ENCODE data around the gene RTN4RL1.
"Not testable (repeated sequence)": the region's sequence is repeated elsewhere in the genome, so short reads cannot be mapped to it uniquely, and the experiment has no call there.

Gene RTN4RL1

DNA sequence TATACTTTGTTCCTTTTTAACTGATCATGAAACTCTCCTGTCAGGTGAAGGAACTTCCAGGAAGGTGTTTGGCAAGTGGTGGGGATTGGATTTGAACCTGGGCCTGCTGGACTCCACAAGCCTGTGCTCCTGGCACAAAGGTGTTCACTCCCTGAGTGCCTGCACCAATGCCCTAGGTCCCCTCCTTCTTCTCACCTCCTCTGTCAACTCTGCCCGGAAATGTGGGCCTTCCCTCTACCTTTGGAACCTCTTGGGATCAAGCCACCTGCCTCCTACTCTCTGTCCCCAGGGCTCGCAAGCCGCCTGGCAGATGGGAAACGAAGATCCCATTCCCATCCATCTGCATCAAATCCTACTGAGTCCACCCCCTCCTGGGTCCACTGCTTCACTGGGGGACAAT, 40.0 kb downstream of the RTN4RL1 start:
- Histone ChIP-seq H3K4me2 (0 out of 22 replicates have a peak overlapping the region, but pooled peaks of 1 of the 11 experiments have one; percentile 12), H3K27ac (no peak overlapping the region), H3K9me3 (replicated peaks in 1 of 11) (no peaks in the 10 kb centered on the region), H3K4me3 (no peak overlapping the region), H3K4me1 (peaks cover 12 to 61% (median 52%) of the 10 kb centered on the region in 10 experiments; a peak in 19 of 20 replicates), H3K27me3 (no peaks in the 10 kb centered on the region), H3K36me3 (no peaks in the 10 kb centered on the region), H4K20me1 (peaks cover 0 to 42% (median 0%) of the 10 kb centered on the region in 11 experiments; a peak in 4 of 22 replicates), H3K9ac (no peak overlapping the region)
- no peak for TF ChIP-seq Cebpa-rat (IDR thresholded peaks at IDR 0.05)

DNA sequence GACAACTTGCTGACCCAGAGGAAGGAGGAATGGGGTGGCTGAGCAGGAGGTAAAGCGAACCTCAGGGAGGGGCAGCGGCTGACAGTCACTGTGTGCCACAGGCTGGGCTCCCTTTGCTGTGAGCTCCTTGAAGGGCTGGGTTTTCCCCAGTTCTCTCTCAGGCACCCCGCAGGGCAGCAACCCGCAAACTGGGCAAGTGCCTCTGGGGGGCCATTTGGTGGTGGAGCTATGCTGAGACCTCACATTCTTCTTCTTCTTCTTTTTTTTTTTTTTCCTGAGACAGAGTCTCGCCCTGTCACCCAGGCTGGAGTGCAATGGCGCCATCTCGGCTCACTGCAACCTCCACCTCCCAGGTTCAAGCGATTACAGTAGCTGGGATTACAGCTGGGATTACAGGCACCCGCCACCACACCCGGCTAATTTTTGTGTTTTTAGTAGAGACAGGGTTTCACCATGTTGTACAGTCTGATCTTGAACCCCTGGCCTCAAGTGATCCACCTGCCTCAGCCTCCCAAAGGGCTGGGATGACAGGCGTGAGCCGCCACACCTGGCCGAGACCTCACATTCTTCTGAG, 42.3 kb downstream of the RTN4RL1 start:
- Histone ChIP-seq H3K4me2 (peak overlapping the region in 7 of 11 experiments; percentile 12 to 83 (median 81); a peak in 8 of 22 replicates), H4K20me1 (peaks cover 0 to 40% (median 5%) of the 10 kb centered on the region in 11 experiments; a peak in 6 of 22 replicates), H3K27me3 (peaks cover 0 to 15% (median 5%) of the 10 kb centered on the region in 11 experiments; a peak in 17 of 22 replicates), H3K4me1 (peaks cover 16 to 83% (median 70%) of the 10 kb centered on the region in 10 experiments; a peak in 19 of 20 replicates)
- H3K9ac ChIP-seq; H3K9me3 ChIP-seq (replicated peaks in 1 of 11); H3K27ac ChIP-seq; H3K4me3 ChIP-seq; H3K36me3 ChIP-seq: not testable (repeated sequence)

GRCh38 chr17:1980665-1981250, 44.4 kb downstream of the RTN4RL1 start:
- Histone ChIP-seq H3K9ac (peak overlapping the region in 5 of 11 experiments; percentile 3 to 70 (median 8); a peak in 6 of 22 replicates), H3K9me3 (replicated peaks in 1 of 11) (no peaks in the 10 kb centered on the region), H3K27ac (peak overlapping the region in 5 of 11 experiments; percentile 26 to 75 (median 69); a peak in 6 of 22 replicates), H3K4me2 (peak overlapping the region in 9 of 11 experiments; percentile 66 to 83 (median 81); a peak in 18 of 22 replicates), H3K36me3 (no peaks in the 10 kb centered on the region), H3K4me3 (no peak overlapping the region), H4K20me1 (peaks cover 0 to 49% (median 4%) of the 10 kb centered on the region in 11 experiments; a peak in 6 of 22 replicates), H3K27me3 (peaks cover 8 to 36% (median 19%) of the 10 kb centered on the region in 11 experiments; a peak in 19 of 22 replicates), H3K4me1 (peaks cover 16 to 99% (median 88%) of the 10 kb centered on the region in 10 experiments; a peak in 19 of 20 replicates)
- TF ChIP-seq Cebpa-rat (IDR thresholded peaks at IDR 0.05): no peak

DNA sequence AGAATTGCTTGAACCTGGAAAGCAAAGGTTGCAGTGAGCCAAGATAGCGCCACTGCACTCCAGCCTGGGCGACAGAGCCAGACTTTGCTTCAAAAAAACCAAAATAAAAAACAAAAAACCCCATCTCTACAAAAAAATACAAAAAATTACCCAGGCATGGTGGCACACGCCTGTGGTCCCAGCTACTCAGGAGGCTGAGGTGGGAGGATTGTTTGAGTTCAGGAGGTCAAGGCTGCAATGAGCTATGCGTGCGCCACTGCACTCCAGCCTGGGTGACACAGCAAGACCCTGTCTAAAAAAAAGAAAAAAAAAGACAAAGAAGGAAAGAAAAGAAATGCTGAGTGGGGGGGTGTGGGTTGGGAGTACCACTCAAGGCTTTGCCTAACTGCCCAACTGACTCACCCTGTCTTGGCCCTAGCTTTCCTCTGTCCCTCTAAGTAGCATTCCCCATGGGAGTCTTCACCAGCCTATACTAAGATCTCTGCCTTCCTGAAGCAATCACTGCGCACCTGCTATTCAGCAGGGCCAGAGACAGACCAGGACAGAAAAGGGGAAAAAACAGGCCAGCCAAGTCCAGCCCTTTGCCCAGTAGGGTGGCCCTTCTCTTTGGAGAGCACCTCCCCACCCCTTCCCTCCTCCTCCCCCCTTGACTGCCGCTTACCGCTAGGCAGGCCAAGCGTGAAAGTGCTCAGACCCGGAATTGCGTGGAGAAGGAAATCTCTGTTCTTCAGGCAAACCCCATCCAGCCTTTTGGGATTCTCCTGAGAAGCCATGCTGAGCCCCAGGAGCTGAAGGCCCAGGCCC, 45.8 kb downstream of the RTN4RL1 start:
- peaks cover 8 to 48% (median 19%) of the 10 kb centered on the region in 11 experiments; a peak in 19 of 22 replicates for H3K27me3 ChIP-seq
- peaks cover 16 to 99% (median 91%) of the 10 kb centered on the region in 10 experiments; a peak in 19 of 20 replicates for H3K4me1 ChIP-seq
- H4K20me1 ChIP-seq: peaks cover 0 to 41% (median 4%) of the 10 kb centered on the region in 11 experiments; a peak in 6 of 22 replicates
- H3K27ac ChIP-seq: peak overlapping the region in 9 of 11 experiments; percentile 20 to 81 (median 73); a peak in 16 of 22 replicates
- peak overlapping the region in 1 of 10 experiments; percentile 4; a peak in 1 of 20 replicates for H3K4me3 ChIP-seq
- H3K4me2 ChIP-seq: peak overlapping the region; percentile 55 to 83 (median 80)
- H3K9me3 ChIP-seq (replicated peaks in 1 of 11): no peaks in the 10 kb centered on the region
- no peaks in the 10 kb centered on the region for H3K36me3 ChIP-seq
- H3K9ac ChIP-seq: peak overlapping the region in 10 of 11 experiments; percentile 32 to 70 (median 60); a peak in 16 of 22 replicates
- TF ChIP-seq Cebpa-rat (IDR thresholded peaks at IDR 0.05): no peak

DNA sequence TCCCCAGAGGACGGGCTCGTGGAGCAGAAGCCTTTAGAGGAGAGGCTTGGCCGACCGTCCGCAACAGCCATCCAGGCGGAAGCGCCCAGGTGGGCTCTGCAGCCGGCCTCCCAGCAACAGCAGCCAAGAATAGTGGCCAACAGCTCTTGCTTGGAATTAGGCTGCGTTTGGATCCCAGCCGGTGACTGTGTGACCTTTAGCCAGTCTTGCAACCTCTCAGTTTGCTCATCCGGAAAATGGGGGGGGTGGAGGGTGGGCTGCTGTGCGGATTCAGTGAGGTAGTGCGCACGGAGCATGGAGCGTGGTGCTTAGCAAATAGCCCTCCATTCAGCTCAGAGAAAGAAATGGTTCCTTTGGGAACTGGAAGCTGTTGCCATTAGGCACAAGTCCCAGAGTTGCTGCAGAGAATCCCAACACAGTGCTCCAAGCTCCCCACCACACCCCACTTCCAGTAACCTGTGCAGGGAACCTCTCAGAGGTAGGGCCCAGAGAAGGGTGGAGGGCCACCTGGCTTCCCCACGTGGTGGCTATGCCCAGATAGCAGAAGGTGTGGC, 46.7 kb downstream of the RTN4RL1 start:
- peaks cover 0 to 38% (median 0%) of the 10 kb centered on the region in 11 experiments; a peak in 6 of 22 replicates for H4K20me1 ChIP-seq
- peak overlapping the region in 2 of 11 experiments; percentile 23 to 40; a peak in 1 of 22 replicates for H3K9ac ChIP-seq
- H3K9me3 ChIP-seq (replicated peaks in 1 of 11): no peaks in the 10 kb centered on the region
- H3K4me2 ChIP-seq: peak overlapping the region in 9 of 11 experiments; percentile 66 to 83 (median 81); a peak in 18 of 22 replicates
- peaks cover 16 to 99% (median 94%) of the 10 kb centered on the region in 10 experiments; a peak in 19 of 20 replicates for H3K4me1 ChIP-seq
- H3K4me3 ChIP-seq: no peak overlapping the region
- H3K27ac ChIP-seq: no peak overlapping the region; a peak in 1 of 22 replicates
- no peak for TF ChIP-seq Cebpa-rat (IDR thresholded peaks at IDR 0.05)
- H3K27me3 ChIP-seq: peaks cover 8 to 50% (median 19%) of the 10 kb centered on the region in 11 experiments; a peak in 19 of 22 replicates
- no peaks in the 10 kb centered on the region for H3K36me3 ChIP-seq

DNA sequence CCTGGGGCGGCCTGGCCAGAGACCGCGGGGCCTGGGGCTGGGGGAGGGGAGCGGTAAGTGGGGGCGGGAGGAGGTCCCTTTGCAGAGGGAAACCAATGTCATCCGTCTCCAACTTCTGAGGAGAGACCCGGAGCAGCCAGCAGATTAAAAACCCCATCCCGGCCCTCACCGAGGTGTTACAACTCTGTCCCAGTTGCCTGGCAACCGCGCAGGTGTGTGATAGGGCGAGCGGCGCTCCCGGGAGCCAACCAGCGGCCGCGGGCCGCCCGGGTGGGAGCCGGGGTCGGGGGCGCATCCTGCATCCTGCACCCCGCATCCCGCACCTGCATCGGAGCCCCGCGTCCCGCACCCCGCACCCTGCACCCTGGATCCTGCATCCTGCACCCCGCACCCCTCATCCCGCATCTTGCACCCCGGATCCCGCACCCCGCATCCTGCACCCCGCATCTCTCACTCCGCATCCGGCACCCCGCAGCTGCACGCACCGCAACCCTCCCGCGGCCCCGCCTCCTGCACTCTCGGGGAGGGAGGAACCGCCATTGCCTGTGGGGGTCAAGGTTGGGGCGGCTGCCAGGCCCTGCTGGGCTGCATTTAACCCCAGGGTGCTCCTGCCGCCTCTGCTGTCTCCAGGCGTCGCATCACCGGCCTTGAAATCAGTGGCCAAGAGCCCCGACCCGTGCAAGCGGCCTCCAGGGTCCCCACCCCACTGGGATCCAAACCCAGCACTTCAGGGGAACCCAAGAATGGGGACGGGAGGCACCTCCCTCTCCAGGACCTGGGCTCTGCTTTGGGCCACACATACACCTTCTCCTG, 47.3 kb downstream of the RTN4RL1 start:
- TF ChIP-seq Cebpa-rat (IDR thresholded peaks at IDR 0.05): no peak
- no peak overlapping the region for H3K4me3 ChIP-seq
- peak overlapping the region in 2 of 11 experiments; percentile 23 to 40; a peak in 1 of 22 replicates for H3K9ac ChIP-seq
- H3K27ac ChIP-seq: no peak overlapping the region; a peak in 1 of 22 replicates
- H3K9me3 ChIP-seq (replicated peaks in 1 of 11): no peaks in the 10 kb centered on the region
- H3K4me2 ChIP-seq: peak overlapping the region in 10 of 11 experiments; percentile 8 to 83 (median 80); a peak in 19 of 22 replicates
- H3K27me3 ChIP-seq: peaks cover 8 to 53% (median 19%) of the 10 kb centered on the region in 11 experiments; a peak in 19 of 22 replicates
- H3K36me3 ChIP-seq: no peaks in the 10 kb centered on the region
- peaks cover 20 to 100% (median 97%) of the 10 kb centered on the region in 10 experiments for H3K4me1 ChIP-seq
- peaks cover 0 to 37% (median 0%) of the 10 kb centered on the region in 11 experiments; a peak in 6 of 22 replicates for H4K20me1 ChIP-seq

- Histone ChIP-seq H3K9me3 (replicated peaks in 1 of 11) (no peaks in the 10 kb centered on the region), H3K27ac (no peak overlapping the region), H3K9ac (no peak overlapping the region), H3K36me3 (no peaks in the 10 kb centered on the region), H3K4me1 (peaks cover 30 to 99% (median 95%) of the 10 kb centered on the region in 10 experiments), H3K27me3 (peaks cover 8 to 53% (median 19%) of the 10 kb centered on the region in 11 experiments; a peak in 19 of 22 replicates), H3K4me2 (peak overlapping the region in 9 of 11 experiments; percentile 24 to 80 (median 61); a peak in 17 of 22 replicates), H4K20me1 (peaks cover 0 to 34% (median 0%) of the 10 kb centered on the region in 11 experiments; a peak in 6 of 22 replicates), H3K4me3 (no peak overlapping the region)
- TF ChIP-seq Cebpa-rat (IDR thresholded peaks at IDR 0.05): no peak
Measured at GRCh38 chr17:1976683-1977064, 48.5 kb downstream of the RTN4RL1 start.

Data from BLaER1 treated with 17β-estradiol and CSF1 and Interleukin-3, amounts not matched to agents 10 nM and 100 nM (cell line).